DND-41 (cell line): Measurements from ENCODE around the gene SRGAP3.

Source experiments
- CTCF ChIP-seq: IDR thresholded peaks from 2 replicates; pipeline ENCODE4 v1.5.1; 2012; ENCODE audit warnings: borderline replicate concordance, low read length, moderate library complexity, mild to moderate bottlenecking; ENCODE audit not compliant: poor library complexity, severe bottlenecking; ENCODE audit errors: extremely low read depth
- EZH2 ChIP-seq: IDR thresholded peaks from 3 replicates; pipeline ENCODE4 v1.6.1; 2012; ENCODE audit warnings: borderline replicate concordance, low read depth, mild to moderate bottlenecking, moderate library complexity, low read length, inconsistent platforms; ENCODE audit not compliant: severe bottlenecking

- TF ChIP-seq CTCF (no peak), EZH2 (no peak)
Observed at GRCh38 chr3:9202546-9202945, 46.9 kb downstream of the SRGAP3 start.
